HUES6 (cell line): ENCODE results near the gene AHI1.

Source experiments
- H3K27ac ChIP-seq: 2 replicates; pipeline ENCODE4 v1.7.0; 2013; ENCODE audit warnings: low read depth, mild to moderate bottlenecking, low read length, inconsistent platforms
- H3K27me3 ChIP-seq: 2 replicates; pipeline ENCODE4 v1.6.1; 2013; ENCODE audit warnings: low read length; ENCODE audit not compliant: control insufficient read depth, insufficient read depth
- H3K36me3 ChIP-seq: 2 replicates; pipeline ENCODE4 v1.6.1; 2013; ENCODE audit warnings: low read length; ENCODE audit not compliant: control insufficient read depth, insufficient read depth
- H3K4me1 ChIP-seq: 2 replicates; pipeline ENCODE4 v1.6.1; 2013; ENCODE audit warnings: low read length; ENCODE audit not compliant: control insufficient read depth, insufficient read depth
- H3K4me3 ChIP-seq: 2 replicates; pipeline ENCODE4 v1.5.1; 2013; ENCODE audit warnings: low read depth, low read length
- H3K9ac ChIP-seq: one replicate; pipeline ENCODE4 v1.6.1; 2013; ENCODE audit warnings: mild to moderate bottlenecking, low read length
- H3K9me3 ChIP-seq: 2 replicates; pipeline ENCODE4 v1.6.1; 2013; ENCODE audit warnings: low read depth, low read length; ENCODE audit not compliant: control insufficient read depth, insufficient read depth

AHI1 gene

GRCh38 chr6:135274561-135275293 is 222.8 kb downstream of the AHI1 start:
- H3K27ac ChIP-seq = no peak overlapping the region
- H3K27me3 ChIP-seq = no peaks in the 10 kb centered on the region
- H3K4me1 ChIP-seq = peaks cover 20% of the 10 kb centered on the region
- H3K4me3 ChIP-seq = no peak overlapping the region
- H3K9ac ChIP-seq = no peak overlapping the region
- H3K9me3 ChIP-seq = no peaks in the 10 kb centered on the region
- H3K36me3 ChIP-seq = no peaks in the 10 kb centered on the region

GRCh38 chr6:135271626-135272025 is 225.9 kb downstream of the AHI1 start:
- H3K27ac ChIP-seq = no peak overlapping the region
- no peak overlapping the region for H3K9ac ChIP-seq
- H3K27me3 ChIP-seq = no peaks in the 10 kb centered on the region
- H3K9me3 ChIP-seq = no peaks in the 10 kb centered on the region
- peaks cover 20% of the 10 kb centered on the region for H3K4me1 ChIP-seq
- H3K4me3 ChIP-seq = no peak overlapping the region
- no peaks in the 10 kb centered on the region for H3K36me3 ChIP-seq

GRCh38 chr6:135270676-135271536 is 226.6 kb downstream of the AHI1 start:
- H3K36me3 ChIP-seq = no peaks in the 10 kb centered on the region
- H3K4me1 ChIP-seq = peaks cover 20% of the 10 kb centered on the region
- H3K9me3 ChIP-seq = no peaks in the 10 kb centered on the region
- H3K4me3 ChIP-seq = peak overlapping the region; percentile 31
- H3K27me3 ChIP-seq = no peaks in the 10 kb centered on the region
- H3K9ac ChIP-seq = peak overlapping the region; percentile 64
- H3K27ac ChIP-seq = peak overlapping the region; percentile 84; the same call in 1 of the 2 replicates

- H3K4me1 ChIP-seq = peaks cover 16% of the 10 kb centered on the region
- H3K27ac ChIP-seq = no peak overlapping the region
- no peak overlapping the region for H3K9ac ChIP-seq
- no peaks in the 10 kb centered on the region for H3K9me3 ChIP-seq
- H3K4me3 ChIP-seq = no peak overlapping the region
- no peaks in the 10 kb centered on the region for H3K27me3 ChIP-seq
- H3K36me3 ChIP-seq = no peaks in the 10 kb centered on the region
Observed at GRCh38 chr6:135269481-135269891, 228.1 kb downstream of the AHI1 start.

GRCh38 chr6:135268740-135269139 is 228.8 kb downstream of the AHI1 start:
- H3K4me3 ChIP-seq = no peak overlapping the region
- H3K27me3 ChIP-seq = no peaks in the 10 kb centered on the region
- no peak overlapping the region for H3K27ac ChIP-seq
- H3K36me3 ChIP-seq = no peaks in the 10 kb centered on the region
- H3K9me3 ChIP-seq = no peaks in the 10 kb centered on the region
- peaks cover 16% of the 10 kb centered on the region for H3K4me1 ChIP-seq
- no peak overlapping the region for H3K9ac ChIP-seq

- no peak overlapping the region for H3K4me3 ChIP-seq
- no peaks in the 10 kb centered on the region for H3K9me3 ChIP-seq
- no peaks in the 10 kb centered on the region for H3K36me3 ChIP-seq
- H3K4me1 ChIP-seq = peaks cover 16% of the 10 kb centered on the region
- H3K27ac ChIP-seq = no peak overlapping the region
- no peaks in the 10 kb centered on the region for H3K27me3 ChIP-seq
- H3K9ac ChIP-seq = no peak overlapping the region
Observed at GRCh38 chr6:135268263-135268662, 229.3 kb downstream of the AHI1 start.

GRCh38 chr6:135267085-135267484 is 230.5 kb downstream of the AHI1 start:
- H3K9me3 ChIP-seq = no peaks in the 10 kb centered on the region
- no peak overlapping the region for H3K4me3 ChIP-seq
- H3K27ac ChIP-seq = no peak overlapping the region
- H3K36me3 ChIP-seq = no peaks in the 10 kb centered on the region
- no peak overlapping the region for H3K9ac ChIP-seq
- no peaks in the 10 kb centered on the region for H3K27me3 ChIP-seq
- H3K4me1 ChIP-seq = peaks cover 16% of the 10 kb centered on the region

- Histone ChIP-seq H3K27me3 (no peaks in the 10 kb centered on the region), H3K9ac (no peak overlapping the region), H3K4me3 (no peak overlapping the region), H3K27ac (no peak overlapping the region), H3K4me1 (peaks cover 13% of the 10 kb centered on the region), H3K36me3 (no peaks in the 10 kb centered on the region), H3K9me3 (no peaks in the 10 kb centered on the region)
Observed at GRCh38 chr6:135266675-135267074, 230.9 kb downstream of the AHI1 start.

GRCh38 chr6:135265278-135265677 is 232.3 kb downstream of the AHI1 start:
- Histone ChIP-seq H3K27ac (no peak overlapping the region), H3K27me3 (no peaks in the 10 kb centered on the region), H3K9ac (no peak overlapping the region), H3K4me3 (no peak overlapping the region), H3K4me1 (peaks cover 2% of the 10 kb centered on the region; the same call in 1 of the 2 replicates), H3K36me3 (no peaks in the 10 kb centered on the region), H3K9me3 (no peaks in the 10 kb centered on the region)

GRCh38 chr6:135261872-135262725 is 235.4 kb downstream of the AHI1 start:
- no peaks in the 10 kb centered on the region for H3K36me3 ChIP-seq
- no peaks in the 10 kb centered on the region for H3K4me1 ChIP-seq
- no peak overlapping the region for H3K9ac ChIP-seq

More at GRCh38 chr6:135261872-135262725, 235.4 kb downstream of the AHI1 start:
- Histone ChIP-seq H3K9me3 (no peaks in the 10 kb centered on the region), H3K4me3 (no peak overlapping the region), H3K27ac (no peak overlapping the region), H3K27me3 (no peaks in the 10 kb centered on the region)
